ENCODE results near the gene C7orf57. TPM values are rescaled to one million over a fixed set of nuclear protein-coding genes. Genes with fewer than 3 reads are reported as not detected.

The C7orf57 gene
- total and polyA plus RNA-seq, 8 donors = 0.60 to 3.9 (median 2.5) TPM; not detected in 1

DNA sequence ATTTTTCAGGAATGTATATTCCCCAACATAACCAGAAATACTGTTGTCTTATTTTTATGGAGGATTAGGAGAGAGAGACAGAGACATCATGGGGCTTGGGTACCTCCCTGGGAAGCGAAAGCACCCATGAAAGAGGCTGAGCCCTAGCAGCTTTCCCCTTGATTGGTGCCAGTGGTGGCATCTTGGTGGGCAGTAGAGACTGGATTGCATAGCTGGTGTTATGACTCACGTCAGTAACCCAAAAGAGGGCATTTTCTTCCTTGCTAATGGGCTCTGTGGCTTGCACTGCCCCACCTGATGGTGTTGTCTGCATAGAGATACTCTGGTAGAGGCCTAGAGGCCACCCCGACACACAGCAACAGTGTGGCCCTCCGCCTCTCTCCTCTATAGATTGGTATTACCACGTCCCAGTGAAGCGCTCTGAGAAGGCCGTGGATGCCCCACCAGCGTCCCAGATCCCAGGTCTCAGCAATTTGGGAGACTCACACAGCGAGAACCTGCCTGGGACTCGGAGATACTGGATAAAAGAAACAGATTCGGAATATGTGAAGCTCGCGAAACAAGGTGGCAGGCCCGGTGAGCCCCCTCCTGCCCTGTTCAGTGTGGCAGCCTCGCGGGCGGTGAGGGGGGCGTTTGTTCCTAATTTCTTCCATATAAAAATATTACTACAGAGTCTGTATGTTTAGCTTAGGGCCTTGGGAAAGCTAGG is 5.8 kb downstream of the C7orf57 start:
- Histone ChIP-seq H3K27me3 (peaks cover 3 to 17% of the 10 kb centered on the region in 2 donors), H3K4me1 (peaks cover under 1 to 1% of the 10 kb centered on the region in 2 donors), H3K4me3 (no peak overlapping the region), H3K36me3 (no peaks in the 10 kb centered on the region), H3K27ac (no peak overlapping the region), H3K9me3 (no peaks in the 10 kb centered on the region)
- TF ChIP-seq, protein P1, sequence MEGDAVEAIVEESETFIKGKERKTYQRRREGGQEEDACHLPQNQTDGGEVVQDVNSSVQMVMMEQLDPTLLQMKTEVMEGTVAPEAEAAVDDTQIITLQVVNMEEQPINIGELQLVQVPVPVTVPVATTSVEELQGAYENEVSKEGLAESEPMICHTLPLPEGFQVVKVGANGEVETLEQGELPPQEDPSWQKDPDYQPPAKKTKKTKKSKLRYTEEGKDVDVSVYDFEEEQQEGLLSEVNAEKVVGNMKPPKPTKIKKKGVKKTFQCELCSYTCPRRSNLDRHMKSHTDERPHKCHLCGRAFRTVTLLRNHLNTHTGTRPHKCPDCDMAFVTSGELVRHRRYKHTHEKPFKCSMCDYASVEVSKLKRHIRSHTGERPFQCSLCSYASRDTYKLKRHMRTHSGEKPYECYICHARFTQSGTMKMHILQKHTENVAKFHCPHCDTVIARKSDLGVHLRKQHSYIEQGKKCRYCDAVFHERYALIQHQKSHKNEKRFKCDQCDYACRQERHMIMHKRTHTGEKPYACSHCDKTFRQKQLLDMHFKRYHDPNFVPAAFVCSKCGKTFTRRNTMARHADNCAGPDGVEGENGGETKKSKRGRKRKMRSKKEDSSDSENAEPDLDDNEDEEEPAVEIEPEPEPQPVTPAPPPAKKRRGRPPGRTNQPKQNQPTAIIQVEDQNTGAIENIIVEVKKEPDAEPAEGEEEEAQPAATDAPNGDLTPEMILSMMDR (IDR thresholded peaks at IDR 0.05) = no peak
- no peak for DNase-seq
- ATAC-seq = no peak
- intact Hi-C loops (cut with DNase I) = no loop called here

DNA sequence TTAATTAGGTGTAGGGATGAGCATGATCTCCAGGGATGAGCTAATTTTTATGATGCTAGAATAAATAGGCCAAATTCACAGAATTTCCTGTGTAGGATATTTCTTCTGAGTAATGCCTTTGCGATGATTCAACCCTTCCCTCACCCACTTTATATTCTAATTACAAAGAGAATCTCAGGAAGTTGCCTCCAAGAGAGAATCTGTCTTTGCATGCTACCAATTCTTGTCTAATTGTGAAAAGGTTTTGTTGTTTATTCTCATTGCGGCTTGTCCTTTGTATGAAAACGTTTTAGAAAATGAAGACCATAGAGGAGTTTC is 6.3 kb downstream of the C7orf57 start:
- ATAC-seq = no peak
- peaks cover 0 to 12% of the 10 kb centered on the region in 2 donors for H3K27me3 ChIP-seq
- no peaks in the 10 kb centered on the region for H3K36me3 ChIP-seq
- intact Hi-C loops (cut with DNase I) = no loop called here
- no peaks in the 10 kb centered on the region for H3K4me1 ChIP-seq
- H3K27ac ChIP-seq = no peak overlapping the region
- no peaks in the 10 kb centered on the region for H3K9me3 ChIP-seq
- DNase-seq = no peak
- no peak overlapping the region for H3K4me3 ChIP-seq
- TF ChIP-seq, protein P1 (IDR thresholded peaks at IDR 0.05) = no peak

DNA sequence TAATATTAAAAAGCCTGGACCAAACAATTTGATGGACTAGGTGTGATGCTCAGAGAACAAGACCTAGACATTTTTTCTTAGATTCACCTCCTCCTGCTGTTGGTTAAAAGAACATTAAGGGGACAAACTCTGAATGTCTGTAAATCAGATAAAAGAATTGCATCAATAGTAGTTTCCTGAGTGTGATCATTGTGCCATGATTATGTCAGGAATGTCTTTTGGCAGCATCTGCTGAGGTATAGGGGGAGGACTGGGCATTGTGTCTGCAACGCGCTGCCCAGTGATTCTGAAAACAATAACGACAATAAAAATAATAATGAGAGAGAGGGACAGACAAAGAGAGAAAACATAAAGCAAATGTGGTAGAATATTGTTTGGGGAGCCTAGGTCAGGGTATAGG is 6.9 kb downstream of the C7orf57 start:
- Histone ChIP-seq H3K36me3 (no peaks in the 10 kb centered on the region), H3K9me3 (no peaks in the 10 kb centered on the region), H3K27me3 (peaks cover 0 to 6% of the 10 kb centered on the region in 2 donors), H3K4me3 (no peak overlapping the region), H3K27ac (no peak overlapping the region), H3K4me1 (no peaks in the 10 kb centered on the region)
- intact Hi-C loops (cut with DNase I) = no loop called here
- ATAC-seq (no peak), DNase-seq (no peak)
- TF ChIP-seq, protein P1 (IDR thresholded peaks at IDR 0.05) = no peak

DNA sequence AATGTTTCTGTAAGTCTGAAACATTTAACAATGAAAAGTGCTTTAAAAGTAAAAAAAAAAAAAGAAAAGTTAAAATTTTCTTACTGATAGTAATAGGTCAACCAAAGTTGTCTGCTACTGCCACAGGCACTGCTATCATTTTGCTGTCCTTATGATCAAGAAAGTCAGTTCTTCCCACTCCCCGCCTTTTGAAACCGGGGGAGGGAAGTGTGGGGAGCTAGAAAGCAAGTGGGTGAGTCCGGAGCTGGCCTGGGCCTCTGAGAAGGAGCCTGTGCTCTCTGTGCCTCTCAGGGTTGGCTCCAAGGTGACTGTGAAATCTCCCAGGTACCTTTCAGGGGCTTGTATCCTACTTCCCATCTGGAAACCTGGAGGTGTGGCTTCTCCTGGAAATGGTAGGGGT is 7.3 kb downstream of the C7orf57 start:
- no peak for DNase-seq
- H3K36me3 ChIP-seq = no peaks in the 10 kb centered on the region
- H3K4me1 ChIP-seq = no peaks in the 10 kb centered on the region
- intact Hi-C loops (cut with DNase I) = no loop called here
- no peak for ATAC-seq
- H3K27ac ChIP-seq = no peak overlapping the region
- H3K9me3 ChIP-seq = no peaks in the 10 kb centered on the region
- H3K27me3 ChIP-seq = peaks cover 0 to 2% of the 10 kb centered on the region in 2 donors
- TF ChIP-seq, protein P1 (IDR thresholded peaks at IDR 0.05) = no peak
- no peak overlapping the region for H3K4me3 ChIP-seq

DNA sequence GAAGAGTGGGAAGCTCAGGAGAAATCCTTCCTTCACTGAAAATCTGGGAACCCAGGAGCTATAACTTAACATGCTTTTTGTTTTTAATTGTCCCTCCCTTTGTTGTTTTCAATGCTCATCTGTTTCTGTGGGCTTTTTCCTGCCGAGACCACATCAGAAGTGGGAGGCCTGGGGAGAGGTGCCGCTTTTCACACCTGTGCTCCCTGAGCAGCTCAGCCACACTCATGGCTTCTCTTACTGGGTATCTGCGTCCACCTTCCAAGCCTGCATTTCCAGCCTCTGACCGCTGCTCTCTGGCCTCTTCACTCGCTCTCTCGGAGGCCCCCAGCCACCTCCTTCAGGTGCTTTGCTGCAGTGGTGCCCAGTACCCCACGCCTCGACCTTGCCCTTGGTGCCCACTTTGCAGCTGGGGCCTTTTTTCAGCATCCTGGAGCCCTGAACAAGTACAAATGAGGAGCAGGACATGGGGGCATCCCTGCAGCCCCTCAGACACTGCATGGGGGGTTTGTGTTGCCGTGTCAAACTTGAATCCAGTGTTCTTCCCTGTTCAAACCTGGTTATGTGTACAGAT is 9.9 kb downstream of the C7orf57 start:
- Histone ChIP-seq H3K27me3 (no peaks in the 10 kb centered on the region), H3K9me3 (no peaks in the 10 kb centered on the region), H3K4me1 (no peaks in the 10 kb centered on the region), H3K4me3 (no peak overlapping the region), H3K27ac (no peak overlapping the region), H3K36me3 (no peaks in the 10 kb centered on the region)
- TF ChIP-seq, protein P1 (IDR thresholded peaks at IDR 0.05) = no peak
- intact Hi-C loops (cut with DNase I) = no loop called here
- DNase-seq = peak in 1 of 4 donors; percentile 51
- ATAC-seq = no peak

Data from left lung (tissue), 10 donors.